GM19467 (cell line): Measurements from ENCODE around the gene BSN.
"Not testable (repeated sequence)": the region's sequence is repeated elsewhere in the genome, so short reads cannot be mapped to it uniquely, and the experiment has no call there.

Experiments used
- ATAC-seq: cut with Tn5 transposase; IDR thresholded peaks from one replicate; pipeline ENCODE4 v1.9.1; 2021; ENCODE audit warnings: mild to moderate bottlenecking, moderate library complexity; ENCODE audit not compliant: unreplicated experiment

The BSN gene

GRCh38 chr3:49535971-49536874, 18.1 kb upstream of the BSN start:
- no peak for ATAC-seq

- no peak for ATAC-seq
Measured at GRCh38 chr3:49536875-49537533, 17.3 kb upstream of the BSN start.

GRCh38 chr3:49539659-49540560, 14.4 kb upstream of the BSN start:
- ATAC-seq = peak; percentile 92

DNA sequence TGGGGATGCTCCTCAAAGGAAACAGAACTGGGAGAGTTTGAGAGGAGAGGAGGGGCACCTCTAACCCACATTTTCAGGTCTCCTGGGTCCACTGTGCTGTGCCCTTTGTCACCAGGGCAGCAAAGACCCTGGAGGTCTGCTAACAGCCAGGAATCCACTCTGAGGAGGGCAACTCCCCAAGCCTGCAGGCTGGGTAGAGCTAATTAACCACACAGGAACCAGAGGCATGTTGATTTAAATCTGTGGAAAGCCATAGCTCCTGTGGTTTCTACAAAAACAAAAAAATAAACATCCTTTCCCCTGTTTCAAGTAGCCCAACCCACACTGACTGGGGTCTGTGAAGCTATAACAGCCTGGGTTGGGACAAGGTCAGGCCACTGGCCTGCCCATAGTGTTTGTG, 2.2 kb upstream of the BSN start:
- no peak for ATAC-seq

DNA sequence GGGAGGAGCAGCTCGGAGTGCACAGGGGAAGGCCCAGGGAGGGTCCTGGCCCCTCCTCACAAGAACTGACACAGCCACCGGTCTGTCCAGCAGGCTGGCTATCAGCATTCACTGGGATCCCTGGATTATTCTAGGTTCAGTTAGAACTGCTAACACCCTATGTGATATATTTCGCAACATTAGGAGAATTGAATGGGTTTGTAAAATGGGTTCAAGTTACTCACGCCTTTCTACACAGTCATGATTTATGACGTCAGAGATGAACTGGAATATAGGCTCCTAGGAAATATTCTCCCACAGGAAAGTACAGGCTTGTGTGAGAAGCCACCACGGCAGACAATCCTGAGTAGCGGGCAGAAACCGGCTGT, 969 bp upstream of the BSN start:
- no peak for ATAC-seq

DNA sequence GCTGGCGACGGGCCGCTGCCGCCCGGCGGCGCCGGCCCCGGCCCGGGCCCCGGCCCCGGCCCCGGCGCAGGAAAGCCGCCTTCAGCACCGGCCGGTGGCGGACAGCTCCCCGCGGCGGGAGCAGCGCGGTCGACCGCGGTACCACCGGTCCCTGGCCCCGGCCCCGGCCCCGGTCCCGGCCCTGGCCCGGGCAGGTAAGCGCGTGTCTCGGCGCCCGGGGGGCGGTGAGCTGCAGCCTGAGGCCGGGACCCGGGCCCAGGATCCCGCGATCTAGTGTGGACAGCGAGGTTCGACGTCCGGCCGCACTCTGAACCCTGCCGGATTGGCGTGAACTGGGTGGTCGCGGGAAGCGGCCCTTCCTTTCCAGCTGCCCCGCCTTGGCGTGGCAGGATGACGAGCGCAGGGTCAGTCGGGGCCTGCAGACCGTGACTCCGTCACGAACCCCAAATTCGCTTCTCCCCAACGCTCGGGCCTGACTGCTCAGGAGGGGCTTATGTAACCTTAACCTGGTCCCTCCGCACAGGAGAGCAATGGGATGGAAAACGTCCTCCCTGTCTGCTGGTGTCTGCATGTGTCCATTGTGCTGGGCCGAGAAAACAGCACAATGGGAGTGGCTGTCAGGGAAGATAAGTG, 472 bp downstream of the BSN start:
- ATAC-seq = peak; percentile 38

DNA sequence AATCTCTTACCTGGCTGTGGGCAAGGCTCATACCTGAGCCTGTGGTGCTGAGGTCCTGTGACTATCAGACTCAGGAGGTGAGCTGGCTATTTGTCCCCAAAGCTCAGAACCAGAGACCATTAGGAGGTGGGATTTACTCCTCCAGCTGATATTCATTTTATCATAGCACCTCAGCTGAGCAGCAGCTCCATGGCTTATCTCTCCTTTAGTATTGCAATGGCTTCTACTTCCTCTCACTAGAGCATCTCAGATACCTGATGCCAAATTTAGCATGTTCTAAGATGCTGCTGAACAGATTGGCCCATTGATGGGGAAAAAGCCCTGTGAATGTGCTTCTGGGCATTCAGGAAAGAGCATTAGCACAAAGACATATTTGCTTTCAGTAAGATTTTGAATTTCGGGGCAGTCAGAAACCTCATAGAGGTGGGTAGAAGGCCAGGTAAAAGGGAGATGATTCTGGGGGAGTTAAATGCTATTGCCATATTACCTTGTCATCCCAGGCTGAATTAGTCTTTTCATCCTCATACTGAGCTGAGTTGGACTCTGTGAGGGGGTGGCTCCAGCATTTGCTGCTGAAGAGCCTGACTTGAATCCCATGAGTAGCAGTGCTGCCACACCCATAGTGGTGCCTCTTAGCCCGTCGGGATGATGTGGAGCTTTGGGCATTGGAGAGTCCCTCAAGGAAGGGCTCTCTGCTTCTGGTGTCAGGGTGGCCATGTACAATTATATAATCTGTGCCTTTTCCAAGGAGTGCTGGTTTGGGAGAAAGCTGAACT, 2.4 kb downstream of the BSN start:
- no peak for ATAC-seq

DNA sequence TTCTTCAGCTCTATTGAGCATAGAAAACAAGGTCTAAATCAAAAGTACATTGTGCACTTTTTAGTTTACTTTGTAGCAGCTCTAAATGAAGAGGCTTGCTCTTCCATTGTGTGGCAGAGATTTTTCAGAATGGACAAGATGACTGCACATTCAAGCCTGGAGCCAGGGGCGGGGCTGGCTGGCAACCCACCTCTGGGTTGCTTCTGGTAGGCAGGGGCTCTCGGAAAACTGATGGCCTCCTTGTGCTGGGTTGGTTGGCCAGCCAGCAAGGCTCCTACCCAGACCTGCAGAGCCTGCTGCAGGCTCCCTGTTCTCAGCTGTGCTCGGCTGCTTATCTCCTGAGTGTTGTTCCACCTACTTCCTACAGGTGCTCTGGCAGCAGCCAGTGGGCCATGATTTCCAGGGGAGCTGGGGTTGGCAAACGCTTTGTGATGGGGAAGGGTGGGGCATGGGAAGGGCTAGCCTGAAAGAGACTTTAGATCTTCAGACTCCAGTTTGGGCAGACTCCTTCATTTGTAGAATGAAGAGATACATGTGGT, 8.8 kb downstream of the BSN start:
- ATAC-seq = no peak

DNA sequence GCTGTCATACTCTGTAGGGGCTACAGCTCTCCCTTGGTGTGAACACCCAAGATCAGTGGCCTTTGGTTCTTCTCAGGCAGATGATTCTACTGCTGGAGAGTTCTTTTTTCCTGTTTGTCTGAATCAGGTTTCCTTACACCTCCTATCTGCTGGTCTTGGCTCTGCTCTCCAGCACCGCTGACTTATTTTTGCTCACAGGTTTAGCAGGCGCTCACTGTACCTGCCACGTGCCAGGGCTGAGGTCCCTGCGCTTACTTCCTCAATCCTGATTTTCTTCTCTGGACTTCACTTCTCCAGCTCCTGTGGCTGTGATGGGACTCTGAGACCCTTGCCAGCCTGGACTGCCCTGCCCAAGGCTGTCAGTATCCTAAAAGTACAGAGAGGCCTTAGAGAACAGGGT, 9.5 kb downstream of the BSN start:
- no peak for ATAC-seq

GRCh38 chr3:49566312-49566711, 12.0 kb downstream of the BSN start:
- no peak for ATAC-seq

GRCh38 chr3:49567406-49567805, 13.1 kb downstream of the BSN start:
- ATAC-seq = no peak

GRCh38 chr3:49568965-49569364, 14.7 kb downstream of the BSN start:
- ATAC-seq = no peak

DNA sequence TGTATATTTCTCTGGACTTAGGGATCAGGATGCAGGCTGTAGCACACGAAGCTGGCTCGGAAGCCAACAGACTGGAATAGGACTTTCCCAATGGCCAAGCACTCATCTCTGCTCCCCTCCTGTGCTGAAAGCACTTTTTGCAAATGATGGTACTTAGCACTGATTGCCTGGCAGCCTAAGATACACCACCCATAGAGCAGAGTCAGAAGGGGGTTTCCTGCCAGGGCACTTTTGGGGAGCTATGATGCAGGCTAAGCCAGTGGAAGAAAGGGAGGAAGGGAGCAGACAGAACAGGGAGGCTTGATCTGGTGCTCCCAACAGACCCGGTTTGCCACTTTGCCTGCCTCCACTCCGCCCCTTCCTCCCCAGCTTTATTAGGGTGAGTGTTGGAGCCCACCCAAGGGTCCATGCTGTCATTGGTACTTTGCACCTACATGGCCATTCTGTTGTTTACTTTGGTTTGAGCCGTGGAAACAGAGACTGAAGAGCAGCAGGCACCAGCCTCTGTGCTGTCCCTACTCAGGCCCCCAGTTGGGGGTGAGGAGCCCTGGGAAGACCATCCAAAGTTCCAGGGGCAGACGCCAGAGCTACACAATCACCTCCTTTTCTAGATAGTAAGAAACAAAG, 15.9 kb downstream of the BSN start:
- no peak for ATAC-seq

DNA sequence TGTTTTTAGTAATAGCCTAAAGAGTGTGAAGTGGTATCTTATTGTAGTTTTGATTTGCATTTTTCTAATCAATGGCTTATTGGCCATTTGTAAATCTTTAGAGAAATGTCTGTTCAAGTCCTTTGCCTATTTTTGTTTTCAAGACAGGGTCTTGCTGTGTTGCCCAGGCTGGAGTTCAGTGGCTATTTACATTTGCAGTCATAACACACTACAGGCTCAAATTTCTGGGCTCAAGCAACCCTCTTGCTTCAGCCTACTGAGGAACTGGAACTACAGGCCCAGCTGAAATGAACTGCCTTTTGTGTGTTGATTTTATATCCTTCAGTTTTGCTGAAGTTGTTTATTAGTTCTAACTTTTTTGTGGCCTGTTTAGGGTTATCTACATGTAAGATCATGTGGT, 27.9 kb downstream of the BSN start:
- no peak for ATAC-seq

DNA sequence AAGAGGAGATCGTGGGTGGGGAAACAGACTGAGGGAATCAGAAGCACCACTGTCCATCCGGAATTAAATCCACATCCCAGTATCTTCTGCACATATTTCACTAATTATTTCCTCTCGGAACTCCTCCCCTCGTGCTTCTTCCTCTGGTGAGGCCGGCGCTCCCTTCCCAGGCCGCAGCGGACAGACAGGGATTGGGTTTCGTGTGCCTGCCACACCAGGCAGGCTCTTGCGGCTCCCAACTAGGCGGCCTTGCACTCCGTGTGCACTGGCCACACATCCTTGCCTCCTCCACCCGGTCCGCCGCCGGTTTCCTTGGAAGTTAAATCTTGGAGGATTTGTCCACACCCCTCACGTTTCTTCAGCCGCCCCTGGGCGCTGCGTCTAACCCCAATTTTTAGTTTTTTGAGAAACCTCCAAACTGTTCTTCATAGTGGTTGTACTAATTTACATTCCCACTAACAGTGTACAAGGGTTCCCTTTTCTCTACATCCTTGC, 31.0 kb downstream of the BSN start:
- not testable (repeated sequence) for ATAC-seq

GRCh38 chr3:49591615-49592014, 37.3 kb downstream of the BSN start:
- ATAC-seq = no peak

DNA sequence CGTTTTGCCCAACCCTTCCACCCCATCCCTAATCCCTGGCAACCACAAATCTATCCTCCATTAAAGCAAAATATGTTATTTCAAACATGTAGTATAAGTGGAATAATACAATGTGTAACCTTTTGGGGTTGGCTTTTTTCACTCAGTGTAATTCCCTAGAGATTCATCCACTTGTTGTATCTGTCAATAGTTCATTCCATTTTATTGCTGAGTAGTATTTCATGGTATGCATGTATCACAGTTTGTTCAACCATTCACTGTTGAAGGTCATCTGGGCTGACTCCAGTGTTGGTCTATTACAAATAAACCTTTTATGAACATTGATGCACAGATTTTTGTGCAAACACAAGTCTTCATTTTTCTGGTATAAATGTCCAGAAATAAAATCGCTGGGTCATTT, 38.8 kb downstream of the BSN start:
- ATAC-seq = no peak

DNA sequence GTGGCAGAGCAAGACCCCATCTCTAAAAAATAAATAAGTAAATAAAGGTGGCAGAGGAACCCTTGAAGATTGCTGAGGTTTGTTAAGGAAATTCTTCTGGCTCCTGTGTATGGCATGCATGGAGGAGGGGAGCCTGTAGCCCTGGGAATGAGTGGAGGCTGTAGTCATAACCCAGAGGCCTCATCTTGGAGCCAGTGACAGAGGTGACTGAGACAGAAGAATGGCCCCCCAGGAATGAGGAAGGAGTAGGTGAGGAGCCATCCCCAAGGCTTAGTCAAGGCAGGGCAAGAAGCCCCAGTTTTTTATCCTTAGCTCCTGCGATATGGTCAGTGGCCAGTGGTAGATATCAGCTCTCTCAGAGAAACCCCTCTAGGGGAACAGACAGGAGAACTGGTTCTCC, 46.5 kb downstream of the BSN start:
- ATAC-seq = no peak

DNA sequence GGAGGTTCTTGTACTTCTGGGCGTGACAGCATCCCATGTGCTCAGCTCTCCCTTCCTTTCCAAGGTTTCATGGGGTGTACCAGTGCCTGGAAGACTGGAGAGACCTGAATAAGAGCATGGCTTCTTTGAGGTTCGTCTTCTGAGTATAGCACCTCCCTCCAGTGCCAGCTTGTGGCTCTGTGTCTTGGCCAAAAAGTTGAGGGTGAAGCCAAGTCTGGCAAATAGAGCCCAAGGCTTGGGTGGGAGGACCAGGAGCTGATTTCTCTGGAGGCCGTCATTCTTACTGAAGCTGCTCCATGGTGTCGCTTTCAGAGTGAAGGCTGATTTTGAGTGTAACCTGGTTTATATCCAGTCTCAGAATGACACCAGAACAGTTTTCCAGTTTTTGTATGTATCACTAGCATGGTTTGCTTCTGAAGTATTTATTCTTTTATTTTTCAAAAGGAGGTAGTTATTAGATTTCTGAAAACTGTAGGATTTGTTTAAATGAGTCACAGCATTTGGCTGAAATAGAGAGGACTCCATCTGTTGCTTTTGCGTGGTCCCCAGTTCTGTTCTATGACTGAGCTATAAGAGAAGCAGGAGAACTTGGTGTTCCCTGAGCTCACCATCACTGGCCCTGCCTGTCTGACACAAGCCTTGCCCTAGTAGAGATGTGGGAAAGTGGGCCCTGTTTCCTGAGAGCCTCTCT, 47.2 kb downstream of the BSN start:
- no peak for ATAC-seq
